ENCODE measurements around the gene PLCB4.

- TF ChIP-seq POLR2A (IDR thresholded peaks at IDR 0.05), result no peak
- TF ChIP-seq CTCF (IDR thresholded peaks at IDR 0.05), result no peak
These were observed 327.1 kb downstream of the PLCB4 start for GRCh38 chr20:9395971-9396370.

All from adrenal gland (tissue), 5 donors.